ENCODE measurements around the gene CD99.
"Not testable (repeated sequence)": the region's sequence is repeated elsewhere in the genome, so short reads cannot be mapped to it uniquely, and the experiment has no call there.

DNA sequence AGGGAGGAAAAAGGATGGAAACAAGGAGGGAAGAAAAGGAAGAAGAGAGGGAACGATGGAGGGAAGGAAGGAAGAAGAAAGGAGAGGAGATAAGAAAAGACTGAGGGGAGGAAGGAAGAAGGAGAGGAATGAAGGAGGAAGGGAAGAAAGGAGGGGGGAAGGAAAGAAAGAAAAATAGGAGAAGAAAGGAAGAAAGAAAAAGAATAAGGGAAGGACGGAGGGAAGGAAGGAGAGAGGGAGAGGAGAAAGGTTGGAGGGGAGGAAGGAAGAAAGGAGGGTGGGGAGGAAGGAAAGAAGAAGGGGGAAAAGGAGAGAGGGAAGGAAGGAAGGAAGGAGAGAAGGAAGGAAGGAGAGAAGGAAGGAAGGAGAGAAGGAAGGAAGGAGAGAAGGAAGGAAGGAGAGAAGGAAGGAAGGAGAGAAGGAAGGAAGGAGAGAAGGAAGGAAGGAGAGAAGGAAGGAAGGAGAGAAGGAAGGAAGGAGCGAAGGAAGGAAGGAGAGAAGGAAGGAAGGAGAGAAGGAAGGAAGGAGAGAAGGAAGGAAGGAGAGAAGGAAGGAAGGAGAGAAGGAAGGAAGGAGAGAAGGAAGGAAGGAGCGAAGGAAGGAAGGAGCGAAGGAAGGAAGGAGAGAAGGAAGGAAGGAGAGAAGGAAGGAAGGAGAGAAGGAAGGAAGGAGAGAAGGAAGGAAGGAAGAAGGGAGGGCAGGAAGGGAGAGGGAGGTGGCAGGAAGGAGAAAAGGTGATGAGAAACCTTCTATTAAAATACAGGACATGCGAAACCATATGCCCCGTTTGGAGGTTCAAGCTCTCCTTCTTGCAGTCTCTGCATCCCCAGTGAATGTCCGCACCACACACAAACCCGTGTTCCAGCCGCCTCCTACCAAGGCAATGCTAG lies 82.3 kb downstream of the CD99 start:
- TF ChIP-seq CTCF (IDR thresholded peaks at IDR 0.05; ENCODE audit: low read length); EZH2phosphoT487 (IDR thresholded peaks at IDR 0.05; ENCODE audit: low read length); EZH2 (optimal IDR thresholded peaks at IDR 0.05; ENCODE audit: low read depth, low read length): not testable (repeated sequence)

All from MM.1S (cell line).